HCT116 (cell line): ENCODE measurements around the gene PKIB. TPM values are rescaled to one million over a fixed set of nuclear protein-coding genes. Genes with fewer than 3 reads are reported as not detected.
A peak's percentile ranks its signal among the peaks of the same experiment; 100 is the strongest.

Source experiments
- ATAC-seq: fragments of 200-7000 bp; cut with Tn5 transposase; 2 replicates; pipeline ENCODE4 v1.9.1; 2020; ENCODE audit warnings: mild to moderate bottlenecking, moderate library complexity
- BruUV-seq: library from RNA; stranded (reverse); fragments of 400-500 nt; replicated peaks from 2 replicates; lab custom pipeline; 2021; lab: Mats Ljungman, UMichigan
- CTCF ChIA-PET: fragments of 300-600 bp; sonication (Branson Sonifier 250); formaldehyde crosslinking; loops from one replicate; lab custom pipeline; 2021; ENCODE audit warnings: antibody characterized with exemption; lab: Charles Lee
- POLR2A ChIA-PET: fragments of 300-600, 350-600 bp; sonication (Branson Sonifier 250); formaldehyde crosslinking; loops from one replicate; lab custom pipeline; 2021; ENCODE audit warnings: antibody characterized with exemption; lab: Charles Lee
- RAD21 ChIA-PET, 2 experiments: fragments of 300-600 bp; sonication (Branson Sonifier 250); formaldehyde crosslinking; loops; one replicate each; lab custom pipeline; 2023; ENCODE audit warnings: low total read pairs in 2 of 2; ENCODE audit not compliant: uncharacterized antibody in 2 of 2, unreplicated experiment in 2 of 2, low non-redundant PET in 1 of 2; lab: Charles Lee
- DNase-seq: peaks from one replicate; pipeline ENCODE4 v3.0.0-alpha.2; 2010; ENCODE audit warnings: low read depth, low spot score
- H2AFZ ChIP-seq: fragments of 200-600 bp; shearing (Covaris generic), sonication (generic); 2 replicates; pipeline ENCODE4 v1.6.1; 2017; ENCODE audit warnings: low read depth, mixed run types, mixed read lengths, antibody characterized with exemption, low read length; ENCODE audit not compliant: poor library complexity, severe bottlenecking
- H3K27ac ChIP-seq: 2 replicates; pipeline ENCODE4 v1.5.1; 2012; ENCODE audit warnings: low read depth, low read length
- H3K27me3 ChIP-seq: fragments of 200-600 bp; sonication (generic); 2 replicates; pipeline ENCODE4 v1.6.1; 2016; ENCODE audit warnings: mixed run types, low read length, mixed read lengths; ENCODE audit not compliant: insufficient read depth
- H3K36me3 ChIP-seq, 2 experiments: fragments of 200-500 bp in 1 of 2; fragments of 200-600 bp in 1 of 2; sonication (Bioruptor generic) in 1 of 2; sonication (generic) in 1 of 2; 2 replicates each; pipeline versions ENCODE4 v1.5.1 to v1.6.1; 2014 to 2016; ENCODE audit warnings: low read length in 2 of 2, inconsistent platforms in 1 of 2, mixed read lengths in 1 of 2, mixed run types in 1 of 2; ENCODE audit not compliant: insufficient read depth in 2 of 2, control insufficient read depth in 1 of 2
- H3K4me1 ChIP-seq, 2 experiments: fragments of 200-600 bp in 1 of 2; sonication (generic) in 1 of 2; 2 replicates each; pipeline versions ENCODE4 v1.5.1 to v1.6.1; 2012 to 2017; ENCODE audit warnings: low read length in 2 of 2, inconsistent platforms in 1 of 2, mild to moderate bottlenecking in 1 of 2, mixed read lengths in 1 of 2, mixed run types in 1 of 2, moderate library complexity in 1 of 2; ENCODE audit not compliant: insufficient read depth in 2 of 2, control insufficient read depth in 1 of 2
- H3K4me2 ChIP-seq: fragments of 200-600 bp; sonication (generic); 2 replicates; pipeline ENCODE4 v1.6.1; 2017; ENCODE audit warnings: mixed run types, low read length, mixed read lengths
- H3K4me3 ChIP-seq, 2 experiments: fragments of 200-600 bp in 1 of 2; sonication (generic) in 1 of 2; replicated peaks in 1 of 2; 2 replicates each; pipeline ENCODE4 v1.5.1; 2011 to 2016; ENCODE audit warnings: low read length in 2 of 2, control low read depth in 1 of 2, low read depth in 1 of 2, mild to moderate bottlenecking in 1 of 2, mixed read lengths in 1 of 2, mixed run types in 1 of 2
- H3K79me2 ChIP-seq: fragments of 200-600 bp; sonication (generic); 2 replicates; pipeline ENCODE4 v1.6.1; 2017; ENCODE audit warnings: mild to moderate bottlenecking, mixed run types, low read length, moderate library complexity, mixed read lengths; ENCODE audit not compliant: insufficient read depth
- H3K9ac ChIP-seq: fragments of 200-600 bp; sonication (generic); 2 replicates; pipeline ENCODE4 v1.6.1; 2016; ENCODE audit warnings: low read length, mixed read lengths
- H3K9me2 ChIP-seq: fragments of 200-600 bp; sonication (generic), shearing (Covaris generic); 2 replicates; pipeline ENCODE4 v1.6.1; 2017; ENCODE audit warnings: mixed run types, mild to moderate bottlenecking, moderate library complexity; ENCODE audit not compliant: insufficient read depth
- H3K9me3 ChIP-seq, 2 experiments: fragments of 200-500 bp in 1 of 2; fragments of 200-600 bp in 1 of 2; sonication (Bioruptor generic) in 1 of 2; sonication (generic) in 1 of 2; 2 replicates each; pipeline ENCODE4 v1.6.1; 2014 to 2017; ENCODE audit warnings: low read length in 2 of 2, mixed read lengths in 2 of 2, inconsistent platforms in 1 of 2, low read depth in 1 of 2, mild to moderate bottlenecking in 1 of 2, mixed run types in 1 of 2, moderate library complexity in 1 of 2; ENCODE audit not compliant: control insufficient read depth in 1 of 2, insufficient read depth in 1 of 2
- H4K20me1 ChIP-seq: fragments of 200-600 bp; sonication (generic), shearing (Covaris generic); 2 replicates; pipeline ENCODE4 v1.6.1; 2017; ENCODE audit warnings: mixed run types, mild to moderate bottlenecking, moderate library complexity; ENCODE audit not compliant: insufficient read depth
- EGR1 ChIP-seq: IDR thresholded peaks from 2 replicates; pipeline ENCODE4 v1.6.1; 2012; ENCODE audit warnings: low read depth
- EZH2 ChIP-seq: fragments of 200-600 bp; sonication (generic); IDR thresholded peaks from 2 replicates; pipeline ENCODE4 v1.6.1; 2017; ENCODE audit warnings: antibody characterized with exemption, mixed run types
- JUND ChIP-seq: IDR thresholded peaks from 2 replicates; pipeline ENCODE4 v1.6.1; 2012
- MAX ChIP-seq: IDR thresholded peaks from 2 replicates; pipeline ENCODE4 v1.6.1; 2012
- RAD21 ChIP-seq: IDR thresholded peaks from 2 replicates; pipeline ENCODE4 v1.6.1; 2012; ENCODE audit warnings: low read depth, mild to moderate bottlenecking
- SRF ChIP-seq: IDR thresholded peaks from 2 replicates; pipeline ENCODE4 v1.6.1; 2012; ENCODE audit warnings: low read depth
- YY1 ChIP-seq: IDR thresholded peaks from 2 replicates; pipeline ENCODE4 v1.6.1; 2011; ENCODE audit warnings: low read length, low read depth, moderate library complexity, mild to moderate bottlenecking; ENCODE audit not compliant: insufficient replicate concordance; ENCODE audit errors: extremely low read depth
- ZFX ChIP-seq: fragments of 450-650 bp; IDR thresholded peaks from 2 replicates; pipeline ENCODE4 v1.6.1; 2017
- ZNF274 ChIP-seq: fragments of 200-500 bp; sonication (Bioruptor generic); IDR thresholded peaks from 2 replicates; pipeline ENCODE4 v1.6.1; 2014; ENCODE audit warnings: mild to moderate bottlenecking, low read depth, low read length, inconsistent platforms
- intact Hi-C: fragments of 100-400 bp; cut with micrococcal nuclease; formaldehyde crosslinking; loops from 2 replicates; pipeline ENCODE4 v1.10.0; 2022
- total RNA-seq: library from RNA; stranded (reverse); gene quantifications from one replicate; pipeline ENCODE4 v1.2.1, GENCODE V29; 2021; ENCODE audit not compliant: unreplicated experiment

Gene PKIB
- total RNA-seq, 1 experiment from 2014 or later, result 24.0 TPM

- Histone ChIP-seq H3K4me3 (no peak overlapping the region), H3K4me1 (peaks cover 4% of the 10 kb centered on the region in 2 experiments; a peak in 2 of 4 replicates), H3K9me2 (no peaks in the 10 kb centered on the region), H3K27ac (no peak overlapping the region), H3K36me3 (no peaks in the 10 kb centered on the region), H3K27me3 (no peaks in the 10 kb centered on the region), H3K79me2 (no peaks in the 10 kb centered on the region), H3K4me2 (no peak overlapping the region), H3K9ac (no peak overlapping the region), H4K20me1 (no peaks in the 10 kb centered on the region), H2AFZ (no peak overlapping the region), H3K9me3 (no peaks in the 10 kb centered on the region)
- ChIA-PET RAD21 (no interaction called here), POLR2A (no interaction called here), CTCF (no interaction called here)
- BruUV-seq, result no TSS peak
- DNase-seq (no peak), ATAC-seq (no peak)
- TF ChIP-seq JUND (no peak), SRF (no peak), ZNF274 (no peak), EZH2 (no peak), EGR1 (no peak), ZFX (no peak), YY1 (no peak)
- intact Hi-C loops, result no loop called here
Measured at GRCh38 chr6:122604676-122605075, 5.5 kb upstream of the PKIB start.

- Histone ChIP-seq H3K4me1 (peaks cover 8 to 22% of the 10 kb centered on the region in 2 experiments; a peak in 3 of 4 replicates), H3K4me3 (peak overlapping the region; percentile 55 to 79), H3K4me2 (peak overlapping the region; percentile 99), H3K27me3 (no peaks in the 10 kb centered on the region), H3K79me2 (no peaks in the 10 kb centered on the region), H4K20me1 (no peaks in the 10 kb centered on the region), H2AFZ (peak overlapping the region; percentile 99), H3K9me3 (no peaks in the 10 kb centered on the region), H3K9me2 (no peaks in the 10 kb centered on the region), H3K9ac (peak overlapping the region; percentile 70), H3K36me3 (no peaks in the 10 kb centered on the region; a peak in 1 of 4 replicates), H3K27ac (peak overlapping the region; percentile 44)
- intact Hi-C loops, result loop anchor here (2.0 kb wide), 1 partner anchor 116 kb away; no protein-coding TSS in a partner anchor
- ChIA-PET CTCF (interaction anchor here (0.6 to 2.0 kb wide), 7 partner anchors 9 to 187 kb away, joined by 3 to 12 read pairs (median 6); no protein-coding TSS in a partner anchor), POLR2A (interaction anchor here (0.7 to 1.1 kb wide), 6 partner anchors 9 to 101 kb away, joined by 3 to 4 read pairs (median 3); no protein-coding TSS in a partner anchor), RAD21 (no interaction called here)
- peak; percentile 81 for ATAC-seq
- TF ChIP-seq ZFX (no peak), YY1 (peak; percentile 50), RAD21 (peak; percentile 17; the same call in 1 of the 2 replicates), MAX (peak; percentile 41; the same call in 1 of the 2 replicates)
- TSS peak; percentile 53 for BruUV-seq
- DNase-seq, result peak; percentile 66
Measured at GRCh38 chr6:122610690-122611455, 668 bp downstream of the PKIB start.
